GM12878 (cell line): Measurements from ENCODE around the gene EVI5L. TPM values are rescaled to one million over a fixed set of nuclear protein-coding genes. Genes with fewer than 3 reads are reported as not detected.

Experiments
- ASH2L ChIP-seq: fragments of 300-600, 200-600 bp; sonication (generic); IDR thresholded peaks from 2 replicates; pipeline ENCODE4 v1.6.1; 2017; ENCODE audit warnings: low read depth, mild to moderate bottlenecking, borderline replicate concordance
- BRCA1 ChIP-seq: IDR thresholded peaks from 2 replicates; pipeline ENCODE4 v1.6.1; 2011; ENCODE audit warnings: low read depth, low read length, improper control_type of control experiment
- ESRRA ChIP-seq: IDR thresholded peaks from 2 replicates; pipeline ENCODE4 v1.6.1; 2012; ENCODE audit warnings: mild to moderate bottlenecking, low read length, improper control_type of control experiment
- GATAD2B ChIP-seq: fragments of 450-650 bp; conservative IDR thresholded peaks from 2 replicates; pipeline ENCODE4 v1.6.1; 2017; ENCODE audit warnings: low read depth, mild to moderate bottlenecking, moderate library complexity
- HDGF ChIP-seq: fragments of 450-650 bp; IDR thresholded peaks from 2 replicates; pipeline ENCODE4 v1.6.1; 2016; ENCODE audit warnings: antibody characterized with exemption
- LARP7 ChIP-seq: fragments of 450-650 bp; IDR thresholded peaks from 2 replicates; pipeline ENCODE4 v1.6.1; 2017; ENCODE audit warnings: mild to moderate bottlenecking
- NFXL1 ChIP-seq: fragments of 450-650 bp; IDR thresholded peaks from 2 replicates; pipeline ENCODE4 v1.6.1; 2017; ENCODE audit warnings: antibody characterized with exemption, mild to moderate bottlenecking, borderline replicate concordance
- NFYB ChIP-seq: IDR thresholded peaks from 2 replicates; pipeline ENCODE4 v1.6.1; 2011; ENCODE audit warnings: low read depth, mild to moderate bottlenecking, low read length, improper control_type of control experiment, moderate library complexity; ENCODE audit not compliant: insufficient read depth
- NRF1 ChIP-seq: conservative IDR thresholded peaks from 2 replicates; pipeline ENCODE4 v1.6.1; 2011; ENCODE audit warnings: mild to moderate bottlenecking, low read depth, low read length, improper control_type of control experiment
- SIX5 ChIP-seq: IDR thresholded peaks from 2 replicates; pipeline ENCODE4 v1.6.1; 2011; ENCODE audit warnings: mild to moderate bottlenecking, low read depth, low read length, moderate library complexity; ENCODE audit not compliant: severe bottlenecking
- STAT1 ChIP-seq: fragments of 450-650 bp; conservative IDR thresholded peaks from 2 replicates; pipeline ENCODE4 v1.6.1; 2014; ENCODE audit warnings: antibody characterized with exemption, mild to moderate bottlenecking
- WRNIP1 ChIP-seq: IDR thresholded peaks from 2 replicates; pipeline ENCODE4 v1.6.1; 2011; ENCODE audit warnings: low read depth, low read length, improper control_type of control experiment, borderline replicate concordance
- YY1 ChIP-seq: IDR thresholded peaks from 2 replicates; pipeline ENCODE4 v1.6.1; 2011; ENCODE audit warnings: low read depth, mild to moderate bottlenecking, low read length
- ZNF24 ChIP-seq: fragments of 450-650 bp; IDR thresholded peaks from 2 replicates; pipeline ENCODE4 v1.6.1; 2017; ENCODE audit warnings: antibody characterized with exemption, mild to moderate bottlenecking
- ZNF384 ChIP-seq: IDR thresholded peaks from 2 replicates; pipeline ENCODE4 v1.6.1; 2012; ENCODE audit warnings: low read depth, mild to moderate bottlenecking, low read length, improper control_type of control experiment, borderline replicate concordance
- polyA plus RNA-seq, 11 experiments: library from polyadenylated mRNA; depleted of rRNA in 4 of 11; unstranded in 6 of 11; stranded (reverse) in 5 of 11; fragments of >200 nt; fragmentation: Nextera tagmentation in 4 of 11; fragmentation: Illumina TruSeq in 1 of 11; extraction: Ambion mirVana in 4 of 11; extraction: Trizol in 1 of 11; gene quantifications; 1 replicate in 1 of 11; 2 replicates in 10 of 11; pipeline versions ENCODE4 v1.2.1 to v1.2.3, GENCODE V29; 2011 to 2016; ENCODE audit warnings: inconsistent platforms in 2 of 11, missing spikeins in 2 of 11, low read depth in 1 of 11
- total RNA-seq, 4 experiments: library from RNA; depleted of rRNA in 3 of 4; stranded (reverse); fragments of >200 nt in 3 of 4; fragmentation: Illumina TruSeq in 1 of 4; extraction: Trizol in 1 of 4; gene quantifications; 2 replicates each; pipeline versions ENCODE4 v1.2.1 to v1.2.3, GENCODE V29; 2013 to 2021
- TF ChIP-seq, protein P1 (sequence below): fragments of 450-650 bp; conservative IDR thresholded peaks from 2 replicates; pipeline ENCODE4 v1.6.1; 2017; ENCODE audit warnings: mild to moderate bottlenecking, moderate library complexity
- TF ChIP-seq, protein P2 (sequence below): fragments of 450-650 bp; IDR thresholded peaks from 2 replicates; pipeline ENCODE4 v1.6.1; 2016; ENCODE audit warnings: mild to moderate bottlenecking, moderate library complexity, borderline replicate concordance
- TF ChIP-seq, protein P3 (sequence below): fragments of 450-650 bp; IDR thresholded peaks from 2 replicates; pipeline ENCODE4 v1.6.1; 2017; ENCODE audit warnings: antibody characterized with exemption, mild to moderate bottlenecking, moderate library complexity
- TF ChIP-seq, protein P4 (sequence below): fragments of 450-650 bp; IDR thresholded peaks from 2 replicates; pipeline ENCODE4 v1.6.1; 2017; ENCODE audit warnings: mild to moderate bottlenecking
- TF ChIP-seq, protein P5 (sequence below): fragments of 450-650 bp; IDR thresholded peaks from 2 replicates; pipeline ENCODE4 v1.6.1; 2016; ENCODE audit warnings: mild to moderate bottlenecking

EVI5L gene
- total and polyA plus RNA-seq, 10 of the 15 experiments (the other 5 are each of a cell fraction or from before 2014, with no cell fraction given): 0.23 to 13.8 (median 5.0) TPM

DNA sequence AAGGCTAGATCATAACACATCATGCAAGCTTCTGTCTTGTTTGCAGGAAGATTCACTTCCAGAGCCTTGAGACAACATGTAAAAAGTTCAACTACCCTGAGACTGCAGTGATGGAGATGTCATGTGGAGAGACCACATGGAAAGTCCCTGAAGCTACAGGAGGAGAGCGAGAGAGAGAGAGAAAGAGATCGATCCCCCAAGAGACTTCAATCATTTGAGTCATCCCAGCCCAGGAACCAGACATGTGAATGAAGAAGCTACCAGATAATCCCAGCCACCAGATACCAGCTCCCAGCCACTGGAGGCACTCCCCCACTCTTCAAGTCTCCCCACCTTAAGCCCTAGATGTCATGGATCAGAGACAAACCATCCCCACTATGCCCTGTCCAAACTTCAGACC is 10.7 kb upstream of the EVI5L start (continued):
- TF ChIP-seq, protein P1, sequence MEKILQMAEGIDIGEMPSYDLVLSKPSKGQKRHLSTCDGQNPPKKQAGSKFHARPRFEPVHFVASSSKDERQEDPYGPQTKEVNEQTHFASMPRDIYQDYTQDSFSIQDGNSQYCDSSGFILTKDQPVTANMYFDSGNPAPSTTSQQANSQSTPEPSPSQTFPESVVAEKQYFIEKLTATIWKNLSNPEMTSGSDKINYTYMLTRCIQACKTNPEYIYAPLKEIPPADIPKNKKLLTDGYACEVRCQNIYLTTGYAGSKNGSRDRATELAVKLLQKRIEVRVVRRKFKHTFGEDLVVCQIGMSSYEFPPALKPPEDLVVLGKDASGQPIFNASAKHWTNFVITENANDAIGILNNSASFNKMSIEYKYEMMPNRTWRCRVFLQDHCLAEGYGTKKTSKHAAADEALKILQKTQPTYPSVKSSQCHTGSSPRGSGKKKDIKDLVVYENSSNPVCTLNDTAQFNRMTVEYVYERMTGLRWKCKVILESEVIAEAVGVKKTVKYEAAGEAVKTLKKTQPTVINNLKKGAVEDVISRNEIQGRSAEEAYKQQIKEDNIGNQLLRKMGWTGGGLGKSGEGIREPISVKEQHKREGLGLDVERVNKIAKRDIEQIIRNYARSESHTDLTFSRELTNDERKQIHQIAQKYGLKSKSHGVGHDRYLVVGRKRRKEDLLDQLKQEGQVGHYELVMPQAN: no peak
- TF ChIP-seq, protein P2, sequence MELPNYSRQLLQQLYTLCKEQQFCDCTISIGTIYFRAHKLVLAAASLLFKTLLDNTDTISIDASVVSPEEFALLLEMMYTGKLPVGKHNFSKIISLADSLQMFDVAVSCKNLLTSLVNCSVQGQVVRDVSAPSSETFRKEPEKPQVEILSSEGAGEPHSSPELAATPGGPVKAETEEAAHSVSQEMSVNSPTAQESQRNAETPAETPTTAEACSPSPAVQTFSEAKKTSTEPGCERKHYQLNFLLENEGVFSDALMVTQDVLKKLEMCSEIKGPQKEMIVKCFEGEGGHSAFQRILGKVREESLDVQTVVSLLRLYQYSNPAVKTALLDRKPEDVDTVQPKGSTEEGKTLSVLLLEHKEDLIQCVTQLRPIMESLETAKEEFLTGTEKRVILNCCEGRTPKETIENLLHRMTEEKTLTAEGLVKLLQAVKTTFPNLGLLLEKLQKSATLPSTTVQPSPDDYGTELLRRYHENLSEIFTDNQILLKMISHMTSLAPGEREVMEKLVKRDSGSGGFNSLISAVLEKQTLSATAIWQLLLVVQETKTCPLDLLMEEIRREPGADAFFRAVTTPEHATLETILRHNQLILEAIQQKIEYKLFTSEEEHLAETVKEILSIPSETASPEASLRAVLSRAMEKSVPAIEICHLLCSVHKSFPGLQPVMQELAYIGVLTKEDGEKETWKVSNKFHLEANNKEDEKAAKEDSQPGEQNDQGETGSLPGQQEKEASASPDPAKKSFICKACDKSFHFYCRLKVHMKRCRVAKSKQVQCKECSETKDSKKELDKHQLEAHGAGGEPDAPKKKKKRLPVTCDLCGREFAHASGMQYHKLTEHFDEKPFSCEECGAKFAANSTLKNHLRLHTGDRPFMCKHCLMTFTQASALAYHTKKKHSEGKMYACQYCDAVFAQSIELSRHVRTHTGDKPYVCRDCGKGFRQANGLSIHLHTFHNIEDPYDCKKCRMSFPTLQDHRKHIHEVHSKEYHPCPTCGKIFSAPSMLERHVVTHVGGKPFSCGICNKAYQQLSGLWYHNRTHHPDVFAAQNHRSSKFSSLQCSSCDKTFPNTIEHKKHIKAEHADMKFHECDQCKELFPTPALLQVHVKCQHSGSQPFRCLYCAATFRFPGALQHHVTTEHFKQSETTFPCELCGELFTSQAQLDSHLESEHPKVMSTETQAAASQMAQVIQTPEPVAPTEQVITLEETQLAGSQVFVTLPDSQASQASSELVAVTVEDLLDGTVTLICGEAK: no peak
- no peak for TF ChIP-seq BRCA1
- no peak for TF ChIP-seq HDGF
- TF ChIP-seq ZNF24: no peak
- no peak for TF ChIP-seq LARP7
- TF ChIP-seq YY1: no peak
- no peak for TF ChIP-seq ZNF384
- no peak for TF ChIP-seq NFYB
- TF ChIP-seq GATAD2B: no peak
- TF ChIP-seq, protein P3, sequence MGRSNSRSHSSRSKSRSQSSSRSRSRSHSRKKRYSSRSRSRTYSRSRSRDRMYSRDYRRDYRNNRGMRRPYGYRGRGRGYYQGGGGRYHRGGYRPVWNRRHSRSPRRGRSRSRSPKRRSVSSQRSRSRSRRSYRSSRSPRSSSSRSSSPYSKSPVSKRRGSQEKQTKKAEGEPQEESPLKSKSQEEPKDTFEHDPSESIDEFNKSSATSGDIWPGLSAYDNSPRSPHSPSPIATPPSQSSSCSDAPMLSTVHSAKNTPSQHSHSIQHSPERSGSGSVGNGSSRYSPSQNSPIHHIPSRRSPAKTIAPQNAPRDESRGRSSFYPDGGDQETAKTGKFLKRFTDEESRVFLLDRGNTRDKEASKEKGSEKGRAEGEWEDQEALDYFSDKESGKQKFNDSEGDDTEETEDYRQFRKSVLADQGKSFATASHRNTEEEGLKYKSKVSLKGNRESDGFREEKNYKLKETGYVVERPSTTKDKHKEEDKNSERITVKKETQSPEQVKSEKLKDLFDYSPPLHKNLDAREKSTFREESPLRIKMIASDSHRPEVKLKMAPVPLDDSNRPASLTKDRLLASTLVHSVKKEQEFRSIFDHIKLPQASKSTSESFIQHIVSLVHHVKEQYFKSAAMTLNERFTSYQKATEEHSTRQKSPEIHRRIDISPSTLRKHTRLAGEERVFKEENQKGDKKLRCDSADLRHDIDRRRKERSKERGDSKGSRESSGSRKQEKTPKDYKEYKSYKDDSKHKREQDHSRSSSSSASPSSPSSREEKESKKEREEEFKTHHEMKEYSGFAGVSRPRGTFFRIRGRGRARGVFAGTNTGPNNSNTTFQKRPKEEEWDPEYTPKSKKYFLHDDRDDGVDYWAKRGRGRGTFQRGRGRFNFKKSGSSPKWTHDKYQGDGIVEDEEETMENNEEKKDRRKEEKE: no peak
- TF ChIP-seq ESRRA: no peak
- no peak for TF ChIP-seq ASH2L
- TF ChIP-seq, protein P4, sequence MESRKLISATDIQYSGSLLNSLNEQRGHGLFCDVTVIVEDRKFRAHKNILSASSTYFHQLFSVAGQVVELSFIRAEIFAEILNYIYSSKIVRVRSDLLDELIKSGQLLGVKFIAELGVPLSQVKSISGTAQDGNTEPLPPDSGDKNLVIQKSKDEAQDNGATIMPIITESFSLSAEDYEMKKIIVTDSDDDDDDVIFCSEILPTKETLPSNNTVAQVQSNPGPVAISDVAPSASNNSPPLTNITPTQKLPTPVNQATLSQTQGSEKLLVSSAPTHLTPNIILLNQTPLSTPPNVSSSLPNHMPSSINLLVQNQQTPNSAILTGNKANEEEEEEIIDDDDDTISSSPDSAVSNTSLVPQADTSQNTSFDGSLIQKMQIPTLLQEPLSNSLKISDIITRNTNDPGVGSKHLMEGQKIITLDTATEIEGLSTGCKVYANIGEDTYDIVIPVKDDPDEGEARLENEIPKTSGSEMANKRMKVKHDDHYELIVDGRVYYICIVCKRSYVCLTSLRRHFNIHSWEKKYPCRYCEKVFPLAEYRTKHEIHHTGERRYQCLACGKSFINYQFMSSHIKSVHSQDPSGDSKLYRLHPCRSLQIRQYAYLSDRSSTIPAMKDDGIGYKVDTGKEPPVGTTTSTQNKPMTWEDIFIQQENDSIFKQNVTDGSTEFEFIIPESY: no peak
- TF ChIP-seq WRNIP1: no peak
- TF ChIP-seq NFXL1: no peak
- no peak for TF ChIP-seq NRF1
- TF ChIP-seq, protein P5, sequence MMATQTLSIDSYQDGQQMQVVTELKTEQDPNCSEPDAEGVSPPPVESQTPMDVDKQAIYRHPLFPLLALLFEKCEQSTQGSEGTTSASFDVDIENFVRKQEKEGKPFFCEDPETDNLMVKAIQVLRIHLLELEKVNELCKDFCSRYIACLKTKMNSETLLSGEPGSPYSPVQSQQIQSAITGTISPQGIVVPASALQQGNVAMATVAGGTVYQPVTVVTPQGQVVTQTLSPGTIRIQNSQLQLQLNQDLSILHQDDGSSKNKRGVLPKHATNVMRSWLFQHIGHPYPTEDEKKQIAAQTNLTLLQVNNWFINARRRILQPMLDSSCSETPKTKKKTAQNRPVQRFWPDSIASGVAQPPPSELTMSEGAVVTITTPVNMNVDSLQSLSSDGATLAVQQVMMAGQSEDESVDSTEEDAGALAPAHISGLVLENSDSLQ: peak; percentile 35
- no peak for TF ChIP-seq SIX5
- no peak for TF ChIP-seq STAT1
